NT2/D1 (cell line): Measurements from ENCODE around the gene ZBTB20.

Experiments used
- DNase-seq: peaks from one replicate; pipeline ENCODE4 v3.0.0-alpha.2; 2011; ENCODE audit warnings: low read depth, low spot score
- H3K27me3 ChIP-seq: 2 replicates; pipeline ENCODE4 v1.6.0; 2011; ENCODE audit warnings: mild to moderate bottlenecking; ENCODE audit not compliant: insufficient read length, insufficient read depth
- H3K36me3 ChIP-seq: 2 replicates; pipeline ENCODE4 v1.6.1; 2011; ENCODE audit warnings: mild to moderate bottlenecking, low read length, mixed read lengths; ENCODE audit not compliant: insufficient read depth, insufficient read length
- H3K4me1 ChIP-seq: 2 replicates; pipeline ENCODE4 v1.5.1; 2011; ENCODE audit not compliant: insufficient read depth, insufficient read length
- H3K4me3 ChIP-seq: 2 replicates; pipeline ENCODE4 v1.5.1; 2011; ENCODE audit warnings: low read depth; ENCODE audit not compliant: insufficient read length
- H3K9ac ChIP-seq: 2 replicates; pipeline ENCODE4 v1.6.0; 2011; ENCODE audit warnings: low read depth; ENCODE audit not compliant: insufficient read length
- H3K9me3 ChIP-seq: 2 replicates; pipeline ENCODE4 v1.5.1; 2011; ENCODE audit warnings: mild to moderate bottlenecking, low read length; ENCODE audit not compliant: insufficient read depth
- SUZ12 ChIP-seq: IDR thresholded peaks from 2 replicates; pipeline ENCODE4 v1.6.1; 2011; ENCODE audit not compliant: insufficient read length, insufficient read depth; ENCODE audit errors: extremely low read depth
- YY1 ChIP-seq: IDR thresholded peaks from 2 replicates; pipeline ENCODE4 v1.6.1; 2011; ENCODE audit not compliant: insufficient read length, insufficient read depth
- ZNF274 ChIP-seq: IDR thresholded peaks from 2 replicates; pipeline ENCODE4 v1.6.1; 2011; ENCODE audit warnings: mild to moderate bottlenecking, low read depth, low read length

Gene ZBTB20

DNA sequence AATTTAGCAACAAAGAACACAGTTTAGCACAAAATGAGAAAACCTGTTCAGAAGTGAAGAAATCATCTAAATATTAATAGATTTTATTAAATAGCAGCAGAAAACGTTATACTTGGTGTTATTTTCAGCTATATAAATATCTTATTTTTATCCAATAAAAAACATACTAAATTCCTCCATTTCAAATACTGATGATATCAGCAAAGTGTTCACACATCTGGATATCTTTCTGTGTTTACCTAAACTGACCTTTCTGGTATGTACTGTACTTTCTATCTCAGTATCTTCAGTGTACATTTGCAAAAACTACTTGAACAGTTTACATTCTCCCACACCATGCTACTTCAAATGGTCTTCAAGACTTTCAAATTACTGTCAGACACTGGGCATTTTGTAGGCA lies 179.9 kb downstream of the ZBTB20 start:
- no peak for DNase-seq
- Histone ChIP-seq H3K9ac (no peak overlapping the region), H3K4me3 (no peak overlapping the region), H3K27me3 (no peaks in the 10 kb centered on the region), H3K36me3 (no peaks in the 10 kb centered on the region), H3K9me3 (no peaks in the 10 kb centered on the region), H3K4me1 (no peaks in the 10 kb centered on the region)
- no peak for TF ChIP-seq ZNF274
- no peak for TF ChIP-seq SUZ12
- TF ChIP-seq YY1: no peak

DNA sequence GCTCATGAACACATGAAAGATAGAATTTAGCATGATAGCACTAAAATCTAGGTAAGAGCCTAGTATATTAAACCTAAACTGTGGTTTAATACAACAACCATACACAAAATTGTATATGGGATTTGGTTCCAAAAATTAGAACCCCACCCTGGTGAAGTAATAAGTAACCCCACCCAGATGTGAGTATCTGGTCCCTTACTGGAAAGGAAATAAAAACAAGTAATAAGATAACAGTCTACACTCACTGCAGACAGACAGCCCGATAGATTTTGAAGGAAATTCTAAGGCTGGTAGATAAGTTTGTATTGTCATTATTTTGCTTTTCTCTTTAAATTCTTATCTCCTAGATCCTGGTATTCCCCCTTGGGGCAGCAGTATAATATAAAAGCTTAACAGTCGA lies 184.9 kb downstream of the ZBTB20 start:
- H3K9ac ChIP-seq: no peak overlapping the region

DNA sequence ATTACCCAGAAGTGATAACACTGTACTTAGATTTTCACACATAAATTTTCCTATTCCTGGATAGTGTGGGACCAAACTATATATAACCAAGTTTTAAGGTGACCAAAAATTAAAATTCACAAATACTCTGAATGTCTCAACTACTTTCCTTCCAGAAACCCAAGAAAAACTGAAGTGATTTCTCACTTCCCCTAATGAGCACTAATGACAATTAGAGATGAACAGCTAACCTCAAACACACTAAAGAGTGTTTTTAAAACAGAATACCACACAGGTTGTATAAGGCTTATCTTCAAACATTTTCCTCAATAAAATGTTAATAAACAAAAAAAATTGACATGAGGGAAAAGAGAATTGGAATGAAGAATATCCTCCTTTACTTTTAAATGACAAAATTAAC lies 188.2 kb downstream of the ZBTB20 start:
- TF ChIP-seq ZNF274 (no peak), YY1 (no peak), SUZ12 (no peak)
- H3K9ac ChIP-seq: no peak overlapping the region
- no peaks in the 10 kb centered on the region for H3K36me3 ChIP-seq
- no peak overlapping the region for H3K4me3 ChIP-seq
- H3K4me1 ChIP-seq: no peaks in the 10 kb centered on the region
- H3K27me3 ChIP-seq: no peaks in the 10 kb centered on the region
- DNase-seq: no peak
- H3K9me3 ChIP-seq: no peaks in the 10 kb centered on the region

More for the DNA sequence above, 184.9 kb downstream of the ZBTB20 start:
- H3K36me3 ChIP-seq: no peaks in the 10 kb centered on the region
- no peak overlapping the region for H3K4me3 ChIP-seq
- no peaks in the 10 kb centered on the region for H3K9me3 ChIP-seq
- DNase-seq: no peak
- TF ChIP-seq YY1 (no peak), SUZ12 (no peak), ZNF274 (no peak)
- no peaks in the 10 kb centered on the region for H3K27me3 ChIP-seq
- no peaks in the 10 kb centered on the region for H3K4me1 ChIP-seq

DNA sequence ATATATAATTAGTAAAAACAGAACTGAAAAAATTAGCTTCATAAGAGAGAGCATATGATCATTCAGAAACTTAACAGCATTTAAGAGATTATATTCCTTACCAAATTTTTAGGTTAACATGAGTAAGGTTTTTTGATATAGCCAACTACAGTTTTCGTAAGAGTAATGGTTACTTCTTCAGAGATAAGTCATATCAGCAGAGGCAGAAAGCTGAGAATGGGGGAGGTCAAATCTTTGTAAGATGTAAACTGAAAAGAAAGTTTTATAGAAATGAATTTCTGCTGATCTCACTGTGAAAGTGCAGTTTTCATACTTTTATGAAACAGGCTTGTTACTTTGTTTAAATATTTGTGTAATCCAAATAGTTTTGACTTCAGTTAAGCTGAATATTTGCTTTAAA lies 193.3 kb downstream of the ZBTB20 start:
- Histone ChIP-seq H3K4me1 (no peaks in the 10 kb centered on the region), H3K36me3 (no peaks in the 10 kb centered on the region), H3K9me3 (peaks cover 15% of the 10 kb centered on the region; the same call in 1 of the 2 replicates), H3K27me3 (no peaks in the 10 kb centered on the region), H3K9ac (no peak overlapping the region), H3K4me3 (no peak overlapping the region)
- TF ChIP-seq YY1: no peak
- TF ChIP-seq ZNF274: no peak
- TF ChIP-seq SUZ12: no peak
- DNase-seq: no peak

DNA sequence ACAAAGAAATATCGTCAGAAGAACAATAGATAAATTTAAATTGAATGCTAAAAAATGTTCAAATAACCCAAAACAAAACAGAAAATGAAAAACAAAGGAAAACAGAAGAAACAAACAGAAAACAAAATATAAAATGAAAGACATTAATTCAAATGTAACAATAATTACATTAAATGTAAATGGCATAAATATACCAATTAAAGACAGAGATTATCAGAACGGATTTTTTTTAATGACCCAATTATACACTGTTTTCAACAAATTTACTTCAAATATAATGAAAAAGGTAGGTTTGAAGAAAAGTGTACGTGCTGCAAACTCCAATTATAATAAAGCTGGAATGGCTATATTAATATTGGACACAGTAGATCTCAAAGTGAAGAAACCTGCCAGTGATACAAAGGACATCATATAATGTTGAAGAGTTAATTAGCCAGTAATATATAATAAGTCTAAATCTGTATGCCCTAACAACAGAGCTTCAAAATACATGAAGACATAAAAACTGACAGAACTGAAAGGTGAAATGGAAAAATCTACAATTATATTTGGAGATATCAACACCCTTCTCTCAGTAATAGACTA lies 193.8 kb downstream of the ZBTB20 start:
- H3K4me3 ChIP-seq: no peak overlapping the region
- no peak for DNase-seq
- H3K36me3 ChIP-seq: no peaks in the 10 kb centered on the region
- TF ChIP-seq YY1 (no peak), ZNF274 (no peak), SUZ12 (no peak)
- H3K27me3 ChIP-seq: no peaks in the 10 kb centered on the region
- peaks cover 15% of the 10 kb centered on the region; the same call in 1 of the 2 replicates for H3K9me3 ChIP-seq
- no peak overlapping the region for H3K9ac ChIP-seq
- no peaks in the 10 kb centered on the region for H3K4me1 ChIP-seq

DNA sequence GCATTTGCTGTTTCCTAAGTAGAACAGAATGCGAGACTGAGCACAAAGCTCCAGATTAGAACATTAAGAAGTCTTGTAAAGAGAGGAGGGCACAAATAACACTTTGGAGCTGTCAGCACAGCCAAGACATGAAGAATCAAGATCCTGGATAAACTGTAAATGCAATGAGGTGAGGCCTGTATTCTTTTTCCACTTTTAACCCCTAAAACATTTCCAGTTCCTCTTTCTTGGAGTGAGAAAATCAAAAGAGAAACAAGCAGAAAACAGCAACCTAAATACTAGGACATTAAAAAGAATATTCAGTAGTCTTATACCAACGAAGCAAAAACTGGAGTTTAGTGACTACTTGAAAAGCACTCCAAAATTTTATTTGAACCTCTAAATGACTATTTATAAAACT lies 204.3 kb downstream of the ZBTB20 start:
- Histone ChIP-seq H3K9me3 (no peaks in the 10 kb centered on the region), H3K36me3 (no peaks in the 10 kb centered on the region), H3K4me3 (no peak overlapping the region), H3K27me3 (no peaks in the 10 kb centered on the region), H3K9ac (no peak overlapping the region), H3K4me1 (no peaks in the 10 kb centered on the region)
- no peak for DNase-seq
- TF ChIP-seq SUZ12 (no peak), YY1 (no peak), ZNF274 (no peak)

DNA sequence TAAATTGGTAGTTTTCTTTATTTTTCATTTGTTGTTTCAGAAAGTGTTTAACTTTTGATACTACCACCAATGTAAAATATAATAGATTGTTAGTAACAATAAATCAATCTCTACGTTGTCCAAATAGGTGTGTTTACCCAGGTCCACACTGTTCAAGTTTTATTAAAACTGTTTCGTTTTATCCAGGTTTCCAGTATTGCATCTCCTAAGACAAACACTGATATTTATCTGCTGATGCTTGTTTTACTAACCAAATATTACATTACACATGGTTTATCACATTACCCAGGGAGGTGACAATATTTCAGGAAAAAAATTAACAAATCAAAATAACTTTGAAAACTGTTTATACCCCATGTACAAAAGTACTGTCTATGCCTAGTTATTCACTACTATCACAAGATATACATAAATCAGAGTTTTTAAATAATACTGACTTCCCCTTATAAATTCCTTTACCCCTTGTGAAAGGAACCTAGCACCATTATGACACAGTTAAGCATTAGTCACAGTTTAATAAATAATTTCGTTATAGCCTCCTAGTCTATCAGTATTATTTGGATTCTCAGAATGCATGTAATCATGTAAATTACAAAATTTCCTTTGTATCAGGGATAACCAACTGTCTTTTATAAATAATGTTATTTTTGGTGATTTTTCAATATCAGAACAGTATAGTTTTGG lies 205.3 kb downstream of the ZBTB20 start:
- no peaks in the 10 kb centered on the region for H3K36me3 ChIP-seq
- TF ChIP-seq YY1 (no peak), SUZ12 (no peak), ZNF274 (no peak)
- DNase-seq: no peak
- no peaks in the 10 kb centered on the region for H3K9me3 ChIP-seq
- H3K4me1 ChIP-seq: no peaks in the 10 kb centered on the region
- H3K9ac ChIP-seq: no peak overlapping the region
- no peak overlapping the region for H3K4me3 ChIP-seq
- no peaks in the 10 kb centered on the region for H3K27me3 ChIP-seq
